HepG2 (cell line): ENCODE results near the gene MORF4L2. TPM values are rescaled to one million over a fixed set of nuclear protein-coding genes. Genes with fewer than 3 reads are reported as not detected.

Experiments used
- BHLHE40 ChIP-seq: IDR thresholded peaks from 2 replicates; pipeline ENCODE4 v1.6.1; 2011; ENCODE audit warnings: low read length, improper control_type of control experiment
- CREB1 ChIP-seq, 2 experiments: fragments of 450-650 bp in 1 of 2; IDR thresholded peaks; 2 replicates each; pipeline ENCODE4 v1.6.1; 2016 to 2017; ENCODE audit warnings: control low read depth in 1 of 2, mild to moderate bottlenecking in 1 of 2, missing compliant biosample characterization in 1 of 2, missing genetic modification characterization in 1 of 2
- ESRRA ChIP-seq: sonication (generic); formaldehyde crosslinking; IDR thresholded peaks from 2 replicates; pipeline ENCODE4 v1.5.1; 2020; ENCODE audit warnings: mild to moderate bottlenecking, low read depth, missing genetic modification reagents
- GPN1 ChIP-seq: sonication (generic); formaldehyde crosslinking; IDR thresholded peaks from 2 replicates; pipeline ENCODE4 v1.5.1; 2020; ENCODE audit warnings: missing genetic modification reagents, borderline replicate concordance
- HOXA3 ChIP-seq: sonication (generic); formaldehyde crosslinking; IDR thresholded peaks from 2 replicates; pipeline ENCODE4 v1.5.0; 2020; ENCODE audit warnings: missing genetic modification reagents
- KDM3A ChIP-seq: IDR thresholded peaks from 2 replicates; pipeline ENCODE4 v1.6.1; 2018; ENCODE audit warnings: low read depth, missing compliant biosample characterization
- MIER2 ChIP-seq: IDR thresholded peaks from 2 replicates; pipeline ENCODE4 v1.6.1; 2016; ENCODE audit warnings: missing biosample characterization, missing genetic modification reagents
- NCOA5 ChIP-seq: sonication (generic); formaldehyde crosslinking; IDR thresholded peaks from 2 replicates; pipeline ENCODE4 v1.4.0; 2020; ENCODE audit warnings: missing genetic modification reagents
- NKX3-1 ChIP-seq: sonication (generic); formaldehyde crosslinking; IDR thresholded peaks from 2 replicates; pipeline ENCODE4 v1.5.0; 2020; ENCODE audit warnings: missing genetic modification reagents
- RBFOX2 ChIP-seq: fragments of 200-400 bp; formaldehyde crosslinking; IDR thresholded peaks from 2 replicates; pipeline ENCODE4 v1.6.1; 2017; ENCODE audit warnings: low read depth, mild to moderate bottlenecking, low read length
- SIN3A ChIP-seq: IDR thresholded peaks from 2 replicates; pipeline ENCODE4 v1.6.1; 2011; ENCODE audit warnings: low read depth, mild to moderate bottlenecking, control low read depth, low read length, borderline replicate concordance
- TRIM24 ChIP-seq: sonication (generic); formaldehyde crosslinking; IDR thresholded peaks from 2 replicates; pipeline ENCODE4 v1.8.0; 2022; ENCODE audit warnings: mild to moderate bottlenecking, missing genetic modification reagents
- U2AF2 ChIP-seq: fragments of 200-400 bp; formaldehyde crosslinking; IDR thresholded peaks from 2 replicates; pipeline ENCODE4 v1.6.1; 2017; ENCODE audit warnings: low read depth, mild to moderate bottlenecking, low read length
- ZNF207 ChIP-seq: fragments of 450-650 bp; IDR thresholded peaks from 2 replicates; pipeline ENCODE4 v1.6.1; 2016; ENCODE audit warnings: antibody characterized with exemption, borderline replicate concordance
- ZNF274 ChIP-seq: sonication (generic); formaldehyde crosslinking; IDR thresholded peaks from 2 replicates; pipeline ENCODE4 v1.5.1; 2020; ENCODE audit warnings: mild to moderate bottlenecking, missing genetic modification reagents
- ZNF484 ChIP-seq: sonication (generic); formaldehyde crosslinking; IDR thresholded peaks from 2 replicates; pipeline ENCODE4 v1.5.1; 2020; ENCODE audit warnings: mild to moderate bottlenecking, low read depth, missing genetic modification reagents, borderline replicate concordance
- ZNF543 ChIP-seq: sonication (generic); formaldehyde crosslinking; IDR thresholded peaks from 2 replicates; pipeline ENCODE4 v1.4.0; 2020; ENCODE audit warnings: mild to moderate bottlenecking, missing genetic modification reagents
- ZNF552 ChIP-seq: sonication (generic); formaldehyde crosslinking; IDR thresholded peaks from 2 replicates; pipeline ENCODE4 v1.9.0; 2022; ENCODE audit warnings: missing genetic modification reagents, mild to moderate bottlenecking, borderline replicate concordance
- ZNF7 ChIP-seq: IDR thresholded peaks from 2 replicates; pipeline ENCODE4 v1.6.1; 2016; ENCODE audit warnings: missing biosample characterization, missing genetic modification reagents
- ZNF703 ChIP-seq: sonication (generic); formaldehyde crosslinking; IDR thresholded peaks from 2 replicates; pipeline ENCODE4 v1.5.1; 2020; ENCODE audit warnings: missing genetic modification reagents, mild to moderate bottlenecking, moderate library complexity, borderline replicate concordance
- ZNF83 ChIP-seq: sonication (generic); formaldehyde crosslinking; IDR thresholded peaks from 2 replicates; pipeline ENCODE4 v1.4.0; 2020; ENCODE audit warnings: missing genetic modification reagents, mild to moderate bottlenecking, borderline replicate concordance
- polyA plus RNA-seq, 8 experiments: library from polyadenylated mRNA; depleted of rRNA in 3 of 8; stranded (reverse) in 7 of 8; unstranded in 1 of 8; fragments of >200 nt; fragmentation: Illumina TruSeq in 4 of 8; extraction: Trizol in 4 of 8; gene quantifications; 2 replicates each; pipeline versions ENCODE4 v1.2.1 to v1.2.3, GENCODE V29; 2011 to 2016; ENCODE audit warnings: low read depth in 4 of 8, missing spikeins in 1 of 8, mixed read lengths in 1 of 8; ENCODE audit not compliant: insufficient read depth in 1 of 8
- total RNA-seq, 5 experiments: library from RNA; depleted of rRNA; stranded (reverse); fragments of >200 nt; fragmentation: Illumina TruSeq; extraction: Trizol; gene quantifications; 2 replicates each; pipeline ENCODE4 v1.2.3, GENCODE V29; 2016; ENCODE audit warnings: low read depth in 1 of 5
- TF ChIP-seq, protein P1 (sequence below): sonication (generic); formaldehyde crosslinking; IDR thresholded peaks from 2 replicates; pipeline ENCODE4 v1.9.0; 2022; ENCODE audit warnings: low read depth, missing genetic modification reagents
- TF ChIP-seq, protein P2 (sequence below): sonication (generic); formaldehyde crosslinking; IDR thresholded peaks from 2 replicates; pipeline ENCODE4 v1.4.0; 2020; ENCODE audit warnings: missing genetic modification reagents
- TF ChIP-seq, protein P3 (sequence below): sonication (generic); formaldehyde crosslinking; IDR thresholded peaks from 2 replicates; pipeline ENCODE4 v1.4.0; 2020; ENCODE audit warnings: missing genetic modification reagents, borderline replicate concordance

Gene MORF4L2
- total and polyA plus RNA-seq, 2 of the 13 experiments (the other 11 are each of a cell fraction or from before 2014, with no cell fraction given): 358 to 469 TPM

DNA sequence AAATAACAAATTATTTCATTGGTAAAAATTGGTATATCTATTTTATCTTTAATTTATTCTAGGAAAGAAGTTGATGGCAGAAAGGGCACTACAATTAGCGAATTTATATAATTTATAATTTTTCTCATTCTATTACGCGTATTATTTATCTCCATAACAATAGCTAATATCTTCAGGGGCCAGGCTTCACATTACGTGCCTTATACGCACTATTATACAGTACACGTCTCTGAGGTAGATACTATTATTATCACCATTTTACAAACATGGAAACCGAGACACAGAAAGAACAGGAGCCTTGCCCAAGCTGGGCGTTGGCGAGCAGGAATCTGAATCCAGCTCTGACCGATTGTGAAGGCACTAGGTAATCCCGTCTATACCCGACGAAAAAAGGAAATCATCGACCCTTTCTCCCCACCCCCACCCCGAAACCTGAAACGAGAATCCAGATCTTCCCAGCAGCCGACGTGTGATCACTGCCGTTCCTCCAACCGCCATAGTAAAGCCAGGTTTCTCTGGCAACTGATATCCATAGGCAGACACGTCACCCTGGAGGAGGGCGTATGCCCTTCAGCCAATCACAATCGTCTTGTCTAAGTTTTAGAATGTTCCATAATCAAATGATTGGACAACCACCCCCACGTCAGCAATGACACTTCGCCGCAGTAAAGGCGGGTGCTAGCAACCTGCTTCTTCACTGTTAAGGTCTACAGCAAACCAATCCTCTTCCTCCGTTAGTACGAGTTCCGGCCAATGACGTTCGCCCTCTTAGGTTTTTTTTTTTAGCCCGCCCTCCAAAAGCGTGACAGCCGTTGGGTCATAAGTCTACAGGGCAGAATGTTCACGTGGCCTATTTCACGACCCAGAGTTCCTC lies at the start of gene MORF4L2 (continued):
- no peak for TF ChIP-seq ESRRA (CRISPR knock-in tag)
- TF ChIP-seq ZNF83 (CRISPR knock-in tag): no peak
- no peak for TF ChIP-seq ZNF543
- no peak for TF ChIP-seq ZNF7
- TF ChIP-seq, protein P1, sequence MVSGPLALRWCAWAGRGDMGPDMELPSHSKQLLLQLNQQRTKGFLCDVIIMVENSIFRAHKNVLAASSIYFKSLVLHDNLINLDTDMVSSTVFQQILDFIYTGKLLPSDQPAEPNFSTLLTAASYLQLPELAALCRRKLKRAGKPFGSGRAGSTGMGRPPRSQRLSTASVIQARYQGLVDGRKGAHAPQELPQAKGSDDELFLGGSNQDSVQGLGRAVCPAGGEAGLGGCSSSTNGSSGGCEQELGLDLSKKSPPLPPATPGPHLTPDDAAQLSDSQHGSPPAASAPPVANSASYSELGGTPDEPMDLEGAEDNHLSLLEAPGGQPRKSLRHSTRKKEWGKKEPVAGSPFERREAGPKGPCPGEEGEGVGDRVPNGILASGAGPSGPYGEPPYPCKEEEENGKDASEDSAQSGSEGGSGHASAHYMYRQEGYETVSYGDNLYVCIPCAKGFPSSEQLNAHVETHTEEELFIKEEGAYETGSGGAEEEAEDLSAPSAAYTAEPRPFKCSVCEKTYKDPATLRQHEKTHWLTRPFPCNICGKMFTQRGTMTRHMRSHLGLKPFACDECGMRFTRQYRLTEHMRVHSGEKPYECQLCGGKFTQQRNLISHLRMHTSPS: no peak
- TF ChIP-seq ZNF207: no peak
- TF ChIP-seq, protein P2, sequence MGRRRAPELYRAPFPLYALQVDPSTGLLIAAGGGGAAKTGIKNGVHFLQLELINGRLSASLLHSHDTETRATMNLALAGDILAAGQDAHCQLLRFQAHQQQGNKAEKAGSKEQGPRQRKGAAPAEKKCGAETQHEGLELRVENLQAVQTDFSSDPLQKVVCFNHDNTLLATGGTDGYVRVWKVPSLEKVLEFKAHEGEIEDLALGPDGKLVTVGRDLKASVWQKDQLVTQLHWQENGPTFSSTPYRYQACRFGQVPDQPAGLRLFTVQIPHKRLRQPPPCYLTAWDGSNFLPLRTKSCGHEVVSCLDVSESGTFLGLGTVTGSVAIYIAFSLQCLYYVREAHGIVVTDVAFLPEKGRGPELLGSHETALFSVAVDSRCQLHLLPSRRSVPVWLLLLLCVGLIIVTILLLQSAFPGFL (CRISPR knock-in tag): no peak
- no peak for TF ChIP-seq ZNF552 (CRISPR knock-in tag)
- TF ChIP-seq NKX3-1: no peak
- TF ChIP-seq ZNF703: no peak
- TF ChIP-seq NCOA5 (CRISPR knock-in tag): no peak
- TF ChIP-seq U2AF2: no peak
- TF ChIP-seq ZNF484 (CRISPR knock-in tag): no peak
- TF ChIP-seq ZNF274 (CRISPR knock-in tag): no peak
- peak; percentile 35 for TF ChIP-seq HOXA3 (CRISPR knock-in tag)
- 0 out of 2 replicates have a peak, but pooled peaks have one; percentile 17 for TF ChIP-seq SIN3A
- TF ChIP-seq MIER2 (CRISPR knock-in tag): no peak
- TF ChIP-seq CREB1 (IDR thresholded peaks at IDR 0.05): peak; percentile 95
- peak; percentile 96 for TF ChIP-seq CREB1 (CRISPR knock-in tag; IDR thresholded peaks at IDR 0.05)
- TF ChIP-seq, protein P3, sequence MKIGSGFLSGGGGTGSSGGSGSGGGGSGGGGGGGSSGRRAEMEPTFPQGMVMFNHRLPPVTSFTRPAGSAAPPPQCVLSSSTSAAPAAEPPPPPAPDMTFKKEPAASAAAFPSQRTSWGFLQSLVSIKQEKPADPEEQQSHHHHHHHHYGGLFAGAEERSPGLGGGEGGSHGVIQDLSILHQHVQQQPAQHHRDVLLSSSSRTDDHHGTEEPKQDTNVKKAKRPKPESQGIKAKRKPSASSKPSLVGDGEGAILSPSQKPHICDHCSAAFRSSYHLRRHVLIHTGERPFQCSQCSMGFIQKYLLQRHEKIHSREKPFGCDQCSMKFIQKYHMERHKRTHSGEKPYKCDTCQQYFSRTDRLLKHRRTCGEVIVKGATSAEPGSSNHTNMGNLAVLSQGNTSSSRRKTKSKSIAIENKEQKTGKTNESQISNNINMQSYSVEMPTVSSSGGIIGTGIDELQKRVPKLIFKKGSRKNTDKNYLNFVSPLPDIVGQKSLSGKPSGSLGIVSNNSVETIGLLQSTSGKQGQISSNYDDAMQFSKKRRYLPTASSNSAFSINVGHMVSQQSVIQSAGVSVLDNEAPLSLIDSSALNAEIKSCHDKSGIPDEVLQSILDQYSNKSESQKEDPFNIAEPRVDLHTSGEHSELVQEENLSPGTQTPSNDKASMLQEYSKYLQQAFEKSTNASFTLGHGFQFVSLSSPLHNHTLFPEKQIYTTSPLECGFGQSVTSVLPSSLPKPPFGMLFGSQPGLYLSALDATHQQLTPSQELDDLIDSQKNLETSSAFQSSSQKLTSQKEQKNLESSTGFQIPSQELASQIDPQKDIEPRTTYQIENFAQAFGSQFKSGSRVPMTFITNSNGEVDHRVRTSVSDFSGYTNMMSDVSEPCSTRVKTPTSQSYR (CRISPR knock-in tag): peak; percentile 38; the same call in 1 of the 2 replicates
- TF ChIP-seq TRIM24: no peak
- TF ChIP-seq RBFOX2: peak; percentile 57
- TF ChIP-seq KDM3A (CRISPR knock-in tag): no peak
- TF ChIP-seq GPN1: no peak
- TF ChIP-seq BHLHE40: peak; percentile 31; the same call in 1 of the 2 replicates
